ENCODE measurements around the gene TENT5C. TPM values are rescaled to one million over a fixed set of nuclear protein-coding genes. Genes with fewer than 3 reads are reported as not detected.

Gene TENT5C
- polyA plus RNA-seq, 1 of the 3 experiments (the other 2 are of a cell fraction) = 0.90 TPM

- no peaks in the 10 kb centered on the region for H3K9me2 ChIP-seq
- no peak overlapping the region for H3K4me3 ChIP-seq (ENCODE audit: low read depth in 2 of 2, low read length in 1 of 2)
- no peak overlapping the region for H3K4me2 ChIP-seq
- H3K27me3 ChIP-seq (ENCODE audit: insufficient read depth) = peaks cover 4% of the 10 kb centered on the region
- ChIA-PET POLR2A (no interaction called here), CTCF (interaction anchor here (0.8 to 1.7 kb wide), 3 partner anchors 60 to 160 kb away, joined by 3 to 6 read pairs (median 4); no protein-coding TSS in a partner anchor)
- H3K27ac ChIP-seq (ENCODE audit: low read depth in 2 of 2, low read length in 1 of 2) = no peak overlapping the region
- no peaks in the 10 kb centered on the region for H3F3A ChIP-seq (replicated peaks; ENCODE audit: insufficient read depth)
- H3K36me3 ChIP-seq (replicated peaks in 1 of 2; ENCODE audit: control insufficient read depth in 1 of 2, insufficient read depth in 2 of 2, low read length in 1 of 2) = no peaks in the 10 kb centered on the region
- no peaks in the 10 kb centered on the region for H3K79me2 ChIP-seq (ENCODE audit: insufficient read depth)
- no peak overlapping the region for H3K9ac ChIP-seq
- 57% methylated on average over 7 of the region's 8 CpGs for WGBS (ENCODE audit: low lambda C conversion rate)
- H3K9me3 ChIP-seq = no peaks in the 10 kb centered on the region
- DNase-seq = no peak
- TF ChIP-seq CHD2 (IDR thresholded peaks at IDR 0.05; ENCODE audit: low read length, partially characterized antibody) = no peak
- TF ChIP-seq IRF3 (IDR thresholded peaks at IDR 0.05; ENCODE audit: low read depth, low read length) = no peak
- TF ChIP-seq JUND (IDR thresholded peaks at IDR 0.05) = no peak
- TF ChIP-seq TCF12 (IDR thresholded peaks at IDR 0.05) = no peak
- no peak for TF ChIP-seq MXI1 (IDR thresholded peaks at IDR 0.05; ENCODE audit: low read depth, low read length)
- no peak for TF ChIP-seq RXRA (IDR thresholded peaks at IDR 0.05; ENCODE audit: borderline replicate concordance, low read depth)
- no peak for TF ChIP-seq TAF1 (IDR thresholded peaks at IDR 0.05; ENCODE audit: borderline replicate concordance, low read depth, low read length)
- TF ChIP-seq SMC3 (IDR thresholded peaks at IDR 0.05; ENCODE audit: low read depth, low read length) = no peak
- no peak for TF ChIP-seq USF1 (IDR thresholded peaks at IDR 0.05; ENCODE audit: borderline replicate concordance, low read depth)
- no peak for TF ChIP-seq MAX (IDR thresholded peaks at IDR 0.05; ENCODE audit: low read depth)
- no peak for TF ChIP-seq GABPA (IDR thresholded peaks at IDR 0.05; ENCODE audit: low read depth)
- no peak for TF ChIP-seq ELF1 (IDR thresholded peaks at IDR 0.05)
- TF ChIP-seq EZH2phosphoT487 (IDR thresholded peaks at IDR 0.05; ENCODE audit: borderline replicate concordance, low read depth) = no peak
- no peak for TF ChIP-seq MEF2A (IDR thresholded peaks at IDR 0.05; ENCODE audit: borderline replicate concordance, low read depth)
- no peak for TF ChIP-seq RCOR1 (IDR thresholded peaks at IDR 0.05; ENCODE audit: low read length)
- no peak for TF ChIP-seq ZBTB33 (IDR thresholded peaks at IDR 0.05; ENCODE audit: borderline replicate concordance, low read depth)
- no peak for TF ChIP-seq PBX3 (IDR thresholded peaks at IDR 0.05)
- no peaks in the 10 kb centered on the region; a peak in 1 of 4 replicates for H3K4me1 ChIP-seq (ENCODE audit: control insufficient read depth in 1 of 2, insufficient read depth in 2 of 2, low read depth in 1 of 2, low read length in 1 of 2)
- H2AFZ ChIP-seq (ENCODE audit: low read depth) = no peak overlapping the region
- no peaks in the 10 kb centered on the region for H4K20me1 ChIP-seq (ENCODE audit: insufficient read depth)
These were observed 11.4 kb upstream of the TENT5C start for GRCh38 chr1:117594261-117594990.
